AG08395 (cell line): ENCODE data around the gene ACAD9.
"Not testable (repeated sequence)": the region's sequence is repeated elsewhere in the genome, so short reads cannot be mapped to it uniquely, and the experiment has no call there.

Source experiments
- DNase-seq: peaks from one replicate; pipeline ENCODE4 v3.0.0; 2012; ENCODE audit warnings: mixed read lengths, low spot score

Gene ACAD9

DNA sequence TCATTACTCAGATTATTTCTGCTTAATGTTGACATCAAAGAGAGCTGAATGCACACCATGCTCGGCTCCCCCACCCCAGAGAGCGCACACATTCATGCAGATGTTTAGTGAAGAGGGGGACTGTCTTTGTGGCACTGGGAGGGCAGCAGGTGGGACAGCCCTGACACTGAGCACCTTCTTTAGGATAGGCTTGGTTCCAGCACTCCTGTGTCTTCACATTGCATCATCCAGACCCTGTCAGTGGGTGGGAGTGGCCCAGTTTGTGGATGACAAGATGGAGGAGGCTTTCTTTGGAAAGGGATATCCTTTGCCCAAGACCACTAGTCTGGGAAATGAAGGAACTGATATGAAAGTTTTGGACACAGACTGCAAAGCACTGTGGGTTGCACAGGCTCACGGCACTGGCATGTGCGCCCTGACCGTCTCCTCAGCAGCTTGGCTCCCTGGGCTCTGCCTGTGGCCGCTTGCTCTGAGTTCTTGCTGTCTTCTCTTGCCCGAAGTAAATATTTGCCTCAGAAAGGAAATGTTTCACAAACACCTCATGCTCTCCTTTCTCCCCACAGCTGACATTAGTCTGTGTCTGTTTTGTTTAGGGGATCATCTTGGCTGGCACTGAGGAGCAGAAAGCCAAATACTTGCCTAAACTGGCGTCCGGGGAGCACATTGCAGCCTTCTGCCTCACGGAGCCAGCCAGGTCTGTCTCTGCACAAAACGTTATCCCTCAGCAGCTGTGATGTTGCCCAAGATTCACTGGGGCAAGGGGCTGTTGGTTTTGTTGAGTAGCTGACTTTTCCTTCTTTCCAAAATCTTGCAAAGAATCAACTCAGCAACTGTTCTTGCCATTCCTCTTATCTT is 16.6 kb downstream of the ACAD9 start:
- no peak for DNase-seq

DNA sequence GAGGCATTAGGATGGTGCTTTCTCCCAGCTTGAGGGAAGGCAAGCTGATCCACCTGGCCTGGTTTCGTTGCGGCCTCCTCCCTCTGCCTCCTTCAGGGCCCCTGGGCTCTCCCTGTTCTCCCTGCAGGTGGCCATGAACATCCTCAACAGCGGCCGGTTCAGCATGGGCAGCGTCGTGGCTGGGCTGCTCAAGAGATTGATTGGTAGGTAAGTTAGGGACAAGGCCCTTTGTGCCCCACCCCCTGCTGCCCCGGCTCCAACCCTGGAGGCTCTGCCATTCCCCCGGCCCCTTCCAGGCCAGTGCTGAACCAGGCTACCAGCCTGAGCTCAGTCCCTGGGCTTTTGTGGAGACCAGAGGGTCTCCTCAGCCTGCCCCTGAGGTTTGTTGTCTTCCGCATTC is 23.0 kb downstream of the ACAD9 start:
- DNase-seq, result no peak

DNA sequence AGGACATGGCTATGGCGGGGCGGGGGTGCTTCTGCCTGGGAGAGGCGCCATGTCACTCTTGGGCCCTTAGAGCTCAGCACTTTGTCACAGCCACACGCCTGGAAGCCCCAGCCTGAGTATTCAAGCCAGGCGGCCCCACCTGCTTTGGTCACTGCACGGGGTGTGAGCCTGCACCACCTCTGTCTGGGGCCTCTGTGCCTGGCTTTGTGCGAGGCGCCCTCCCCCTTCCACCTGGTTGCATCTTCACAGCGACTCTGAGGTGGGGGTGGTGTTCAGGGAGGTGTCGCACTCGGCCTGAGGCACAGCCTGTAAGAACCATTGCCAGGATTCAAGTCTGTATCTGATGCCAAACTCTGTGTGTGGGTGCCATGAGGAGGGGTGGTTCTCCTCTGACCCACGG is 24.1 kb downstream of the ACAD9 start:
- no peak for DNase-seq

DNA sequence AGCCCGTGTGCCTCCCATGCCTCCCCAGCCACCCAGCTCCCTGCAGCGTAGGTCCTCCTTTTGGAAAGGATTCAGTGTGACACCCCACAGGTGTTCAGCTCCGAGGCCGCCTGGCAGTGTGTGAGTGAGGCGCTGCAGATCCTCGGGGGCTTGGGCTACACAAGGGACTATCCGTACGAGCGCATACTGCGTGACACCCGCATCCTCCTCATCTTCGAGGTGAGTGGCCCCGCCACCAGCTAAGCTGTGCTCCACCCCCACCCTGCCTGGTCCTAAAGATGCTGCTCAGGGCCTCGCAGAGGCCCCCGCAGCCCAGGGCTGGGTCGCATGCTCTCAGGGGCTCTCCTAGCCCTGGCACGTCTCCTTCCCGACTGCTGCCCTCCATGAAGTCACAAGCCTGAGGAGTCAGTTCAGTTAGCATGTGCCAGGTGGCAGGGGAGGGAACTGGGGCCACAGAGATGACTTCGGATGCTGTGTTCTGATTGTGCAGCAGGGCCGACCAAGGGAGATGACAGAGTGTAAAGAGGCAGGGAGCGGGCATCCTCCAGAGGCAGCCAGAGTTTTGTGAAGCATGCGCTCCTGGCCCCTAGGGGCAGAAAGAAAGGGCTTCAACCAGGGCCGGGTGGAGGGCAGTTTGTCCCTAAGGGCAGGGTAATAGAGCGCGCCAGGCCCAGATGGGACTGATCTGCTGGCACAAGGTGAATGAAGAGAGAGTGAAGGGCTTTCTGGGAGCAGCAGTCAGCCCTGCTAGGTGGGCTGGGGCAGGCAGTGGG is 26.8 kb downstream of the ACAD9 start:
- DNase-seq, result no peak

DNA sequence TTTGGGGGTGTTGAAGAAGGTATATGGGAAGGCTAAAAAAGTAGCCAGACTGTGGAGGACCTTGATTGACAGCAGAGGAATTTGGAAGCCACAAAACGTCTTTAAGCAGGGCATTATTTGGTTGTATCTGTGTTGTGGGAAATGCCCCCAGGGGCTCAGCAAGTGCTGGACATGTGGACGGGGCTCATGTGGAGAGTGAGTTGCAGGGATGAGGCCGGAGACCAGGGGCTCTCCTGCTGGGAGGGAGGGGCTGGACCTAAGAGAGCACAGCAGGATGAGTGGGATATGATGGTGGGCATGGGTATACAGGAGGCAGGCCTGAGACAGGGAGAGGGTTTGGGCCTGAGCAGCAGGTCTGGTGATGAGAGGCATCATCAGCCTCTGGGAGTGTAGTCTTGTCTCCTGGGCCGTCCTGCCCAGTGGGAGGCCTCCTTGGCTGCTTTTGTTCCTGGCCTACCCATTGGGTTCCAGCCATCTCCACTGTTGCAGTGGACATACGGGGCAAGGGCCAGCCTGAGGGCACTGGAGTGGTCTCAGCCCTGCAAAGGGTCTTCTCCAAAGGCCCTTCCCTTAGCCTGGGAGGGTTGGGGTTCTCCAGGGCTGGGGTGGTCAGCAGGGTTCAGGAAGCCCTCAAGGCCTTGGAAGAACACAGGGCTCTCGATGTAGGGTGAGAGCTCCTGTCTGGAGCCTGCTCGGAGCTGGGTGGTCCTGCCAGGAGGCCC is 27.5 kb downstream of the ACAD9 start:
- DNase-seq, result no peak

DNA sequence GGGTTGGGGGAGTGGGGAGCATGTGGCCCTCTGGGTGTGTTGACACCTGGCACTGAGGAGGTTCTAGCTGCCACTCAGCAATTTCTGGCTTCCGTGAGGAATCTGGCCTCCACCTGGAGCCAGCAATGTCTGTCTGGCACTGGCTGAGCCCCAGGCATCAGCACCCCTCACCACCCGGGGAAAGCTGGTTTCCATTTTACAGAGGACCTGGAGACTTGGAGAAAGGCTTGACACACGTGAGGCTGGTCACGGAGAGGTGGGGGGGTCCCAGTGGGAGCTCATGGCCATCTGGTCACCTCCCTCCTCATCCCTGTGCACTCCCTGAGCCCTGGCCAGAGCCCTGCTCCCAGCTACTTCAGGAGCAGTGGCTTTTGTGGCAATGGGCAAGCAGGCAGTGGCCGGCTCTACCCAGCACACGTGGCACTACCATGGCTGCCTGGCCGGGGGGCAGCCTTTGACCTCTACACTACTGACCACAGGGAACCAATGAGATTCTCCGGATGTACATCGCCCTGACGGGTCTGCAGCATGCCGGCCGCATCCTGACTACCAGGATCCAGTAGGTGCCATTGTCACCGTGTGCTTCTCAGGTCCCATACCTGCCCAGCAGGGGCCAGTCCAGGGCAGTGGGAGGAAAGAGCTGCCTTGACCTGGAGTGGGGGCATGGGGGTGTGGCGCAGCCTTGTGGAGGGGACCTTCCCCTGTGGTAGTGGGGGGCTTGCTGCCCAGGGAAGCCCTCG is 28.5 kb downstream of the ACAD9 start:
- no peak for DNase-seq

DNA sequence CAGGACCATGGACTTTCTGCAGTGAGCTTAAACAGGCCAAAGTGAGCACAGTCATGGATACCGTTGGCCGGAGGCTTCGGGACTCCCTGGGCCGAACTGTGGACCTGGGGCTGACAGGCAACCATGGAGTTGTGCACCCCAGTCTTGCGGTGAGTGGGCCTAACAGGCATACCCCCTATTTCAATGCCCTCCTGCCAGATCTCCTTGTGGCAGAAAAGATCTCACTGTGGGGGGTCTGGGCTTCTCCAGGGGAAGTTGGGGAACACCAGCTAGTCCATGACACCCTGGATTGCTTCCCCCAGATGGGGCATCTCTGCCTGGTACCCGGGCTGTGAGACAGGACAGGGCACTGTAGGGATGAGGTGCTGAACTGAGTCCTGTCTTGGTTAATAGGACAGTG is 29.5 kb downstream of the ACAD9 start:
- DNase-seq, result no peak

DNA sequence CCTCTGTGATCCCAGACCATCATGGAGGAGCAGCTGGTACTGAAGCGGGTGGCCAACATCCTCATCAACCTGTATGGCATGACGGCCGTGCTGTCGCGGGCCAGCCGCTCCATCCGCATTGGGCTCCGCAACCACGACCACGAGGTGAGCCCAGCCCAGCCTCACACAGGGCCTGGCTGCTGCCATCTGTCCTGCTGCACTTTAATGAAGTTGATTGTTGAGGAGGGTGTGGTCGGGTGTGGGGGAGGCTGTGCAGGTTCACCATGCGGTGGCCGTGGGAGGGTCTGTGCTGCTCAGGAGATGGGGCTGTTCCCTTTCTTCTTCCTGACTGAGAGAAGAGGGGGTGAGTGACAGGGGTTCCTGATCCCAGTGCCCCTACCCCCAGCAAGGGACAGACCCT is 30.6 kb downstream of the ACAD9 start:
- no peak for DNase-seq

DNA sequence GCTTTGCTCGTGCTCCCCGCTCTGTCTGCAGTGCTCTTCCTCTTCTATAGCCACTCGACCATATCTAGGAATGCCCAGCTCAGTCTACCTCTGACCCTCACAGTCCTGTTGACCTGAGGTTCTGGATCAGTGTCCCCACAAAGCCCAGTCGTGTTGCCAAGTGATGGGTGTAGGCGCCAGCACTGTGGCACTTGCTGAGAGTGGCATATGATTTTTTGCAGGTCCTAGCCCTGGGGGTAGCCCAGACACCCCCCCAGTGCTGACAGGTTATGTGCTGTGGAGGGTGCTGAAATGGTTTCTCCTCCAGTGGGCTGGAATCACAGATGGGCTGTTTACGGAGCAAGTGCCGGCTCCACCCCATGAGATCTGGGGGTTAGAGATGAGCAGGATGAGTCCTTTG is 32.5 kb downstream of the ACAD9 start:
- no peak for DNase-seq

DNA sequence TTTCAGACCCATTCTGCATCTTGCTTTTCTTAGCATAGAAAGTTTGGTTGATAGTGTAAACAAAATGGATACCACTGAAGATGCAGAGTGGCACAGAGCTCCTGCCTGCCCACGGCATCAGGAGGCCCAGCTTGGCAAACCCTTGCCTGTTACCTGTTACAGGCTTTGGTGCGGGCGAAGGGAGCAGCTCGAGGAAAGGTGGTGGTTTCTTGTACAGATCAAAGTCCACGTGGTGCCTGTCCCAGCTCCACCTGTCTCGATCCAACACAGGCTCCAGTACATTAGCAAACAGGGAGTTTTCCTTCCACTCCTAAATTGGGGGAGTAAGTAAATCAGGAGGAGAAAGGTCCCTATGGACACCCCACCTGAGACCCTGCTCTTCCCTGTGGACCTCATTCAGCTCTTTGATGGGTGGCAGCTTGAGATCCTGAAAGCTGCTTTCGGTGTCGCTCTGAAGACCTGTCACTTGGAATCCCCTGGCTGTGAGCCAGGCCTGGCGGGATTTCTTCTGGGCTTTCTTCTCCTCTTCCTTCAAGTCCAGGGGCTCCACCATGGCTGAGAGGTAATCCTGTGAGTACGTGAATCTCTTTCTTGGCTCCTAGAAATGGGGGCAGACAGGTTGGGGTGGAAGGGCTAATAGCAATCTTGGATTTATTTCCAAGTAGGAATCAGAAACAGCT is 35.7 kb downstream of the ACAD9 start:
- no peak for DNase-seq

DNA sequence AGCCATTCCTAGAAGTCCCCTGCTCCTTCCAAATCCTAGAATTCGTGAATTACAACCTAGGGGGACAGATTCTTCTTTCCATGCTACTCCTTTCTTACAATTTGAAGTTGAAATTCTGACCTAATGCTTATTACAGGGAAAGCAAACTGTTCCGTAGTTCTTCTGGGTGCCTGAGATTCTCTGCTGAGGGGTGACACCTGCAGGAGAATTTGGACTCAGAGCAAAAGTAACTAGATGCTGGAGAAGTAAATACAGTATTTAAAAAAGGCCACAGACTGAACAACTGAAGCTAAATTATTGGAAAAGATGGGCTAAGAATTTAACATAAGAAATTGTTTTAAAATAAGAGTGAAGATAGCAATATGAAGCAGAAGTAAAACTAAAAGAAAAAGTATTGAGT is 37.9 kb downstream of the ACAD9 start:
- DNase-seq, result no peak

DNA sequence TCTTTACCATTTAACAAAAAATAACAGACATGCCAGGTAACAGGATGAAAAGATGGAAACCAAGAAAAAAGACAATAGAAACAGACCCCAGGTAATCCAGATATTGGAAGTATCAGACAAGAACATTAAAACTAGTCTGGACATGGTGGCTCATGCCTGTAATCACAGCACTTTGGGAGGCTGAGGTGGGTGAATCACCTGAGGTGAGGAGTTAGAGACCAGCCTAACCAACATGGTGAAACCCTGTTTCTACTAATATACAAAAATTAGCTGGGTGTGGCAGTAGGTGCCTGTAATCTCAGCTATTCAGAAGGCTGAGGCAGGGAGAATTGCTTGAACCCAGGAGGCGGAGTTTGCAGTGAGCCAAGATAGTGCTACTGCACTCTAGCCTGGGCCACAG is 40.6 kb downstream of the ACAD9 start:
- no peak for DNase-seq

DNA sequence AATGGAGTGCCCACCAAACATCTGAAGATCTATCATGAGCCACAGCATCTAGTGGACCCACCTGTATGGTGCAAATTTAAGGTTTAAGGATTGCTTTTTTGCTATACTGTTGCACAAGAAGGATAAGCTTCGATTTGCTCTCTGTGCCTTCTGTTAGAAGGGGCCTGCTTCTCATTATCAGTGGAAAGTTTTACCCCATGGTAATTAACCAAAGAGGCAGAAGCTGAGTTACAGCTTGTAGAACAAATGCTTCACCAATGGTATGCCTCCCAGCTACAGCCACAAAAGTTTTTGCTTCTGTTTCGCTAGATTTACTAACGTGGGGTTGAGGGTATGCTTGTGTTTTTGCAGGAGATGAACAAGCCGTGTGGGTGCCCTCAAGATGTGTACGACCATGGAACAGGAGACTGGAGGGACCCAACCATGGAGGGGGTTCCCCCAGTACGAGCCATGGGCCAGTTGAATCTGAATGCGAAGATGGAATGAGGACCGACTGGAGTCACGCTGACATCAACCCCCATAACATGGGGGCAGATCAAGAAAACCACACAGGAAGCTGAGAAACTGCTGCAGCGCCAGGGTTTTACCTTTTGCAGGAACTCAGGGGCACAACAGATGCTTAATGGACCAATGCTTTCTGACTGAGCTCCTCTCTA is 43.5 kb downstream of the ACAD9 start:
- DNase-seq, result no peak

DNA sequence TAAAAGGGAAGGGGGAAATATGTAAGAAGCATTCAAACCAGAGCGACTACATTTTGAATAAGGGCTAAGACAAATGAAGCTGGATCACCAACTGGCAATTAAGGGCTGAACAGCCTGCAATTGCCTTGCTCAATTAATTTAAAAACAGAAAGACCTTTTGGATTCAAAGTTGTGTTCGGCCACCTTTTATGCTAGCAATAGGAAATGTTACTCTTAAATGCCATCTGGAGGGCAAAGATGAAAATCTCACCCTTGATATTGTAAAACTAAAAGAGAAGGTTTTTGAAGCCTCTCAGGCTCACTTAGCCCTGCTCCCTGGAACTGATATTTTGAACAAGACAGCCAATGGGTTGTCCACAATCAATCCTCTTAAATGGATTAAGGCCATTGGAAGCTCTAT is 44.2 kb downstream of the ACAD9 start:
- no peak for DNase-seq

DNA sequence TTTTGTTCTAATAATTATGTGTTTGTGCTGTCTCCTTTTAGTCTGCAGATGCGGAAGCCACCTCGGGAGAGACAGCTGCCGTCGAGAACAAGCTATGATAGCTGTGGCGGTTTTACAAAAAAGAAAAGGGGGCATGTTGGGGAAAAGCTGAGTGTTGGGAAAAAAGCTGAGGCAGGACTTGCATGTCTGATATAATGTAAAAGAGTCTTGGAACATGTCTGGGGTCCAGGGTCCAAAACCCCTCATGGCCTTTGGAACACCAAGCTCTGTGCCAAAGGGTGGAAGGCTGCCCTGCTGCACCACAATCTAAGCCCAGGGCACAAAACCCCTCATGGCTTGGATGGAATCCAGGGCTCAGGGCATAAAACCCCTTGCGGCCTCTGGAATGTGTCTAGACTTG is 44.6 kb downstream of the ACAD9 start:
- DNase-seq, result not testable (repeated sequence)

DNA sequence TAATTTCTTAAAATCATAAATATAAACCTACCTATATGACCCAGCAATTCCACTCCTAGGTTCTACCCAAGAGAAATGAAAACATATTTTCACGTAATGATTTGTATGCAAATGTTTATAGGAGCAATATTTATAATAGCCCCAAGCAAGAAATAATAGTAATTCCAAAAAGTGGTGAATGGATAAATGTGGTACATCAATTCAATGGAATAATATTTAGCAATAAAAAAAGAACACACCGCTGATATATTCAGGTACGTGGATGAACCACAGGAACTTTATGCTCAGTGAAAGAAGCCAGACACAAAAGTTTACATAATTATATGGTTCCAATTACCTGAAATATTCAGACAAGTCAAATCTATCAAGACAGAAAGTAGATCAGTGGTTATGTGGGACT is 49.9 kb downstream of the ACAD9 start:
- DNase-seq, result no peak

DNA sequence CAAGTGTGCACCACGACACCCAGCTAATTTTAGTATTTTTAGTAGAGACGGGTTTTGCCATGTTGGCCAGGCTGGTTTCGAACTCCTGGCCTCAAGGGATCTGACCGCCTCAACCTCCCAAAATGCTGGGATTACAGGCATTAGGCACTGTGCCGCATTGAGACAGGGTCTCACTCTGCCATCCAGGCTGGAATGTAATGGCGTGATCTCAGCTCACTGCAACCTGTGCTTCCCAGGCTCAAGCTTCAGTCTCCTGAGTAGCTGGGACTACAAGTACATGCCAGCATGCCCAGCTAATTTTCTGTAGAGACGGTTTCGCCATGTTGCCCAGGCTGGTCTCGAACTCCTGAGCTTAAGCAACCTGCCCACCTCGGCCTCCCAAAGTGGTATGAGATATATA is 51.6 kb downstream of the ACAD9 start:
- no peak for DNase-seq

DNA sequence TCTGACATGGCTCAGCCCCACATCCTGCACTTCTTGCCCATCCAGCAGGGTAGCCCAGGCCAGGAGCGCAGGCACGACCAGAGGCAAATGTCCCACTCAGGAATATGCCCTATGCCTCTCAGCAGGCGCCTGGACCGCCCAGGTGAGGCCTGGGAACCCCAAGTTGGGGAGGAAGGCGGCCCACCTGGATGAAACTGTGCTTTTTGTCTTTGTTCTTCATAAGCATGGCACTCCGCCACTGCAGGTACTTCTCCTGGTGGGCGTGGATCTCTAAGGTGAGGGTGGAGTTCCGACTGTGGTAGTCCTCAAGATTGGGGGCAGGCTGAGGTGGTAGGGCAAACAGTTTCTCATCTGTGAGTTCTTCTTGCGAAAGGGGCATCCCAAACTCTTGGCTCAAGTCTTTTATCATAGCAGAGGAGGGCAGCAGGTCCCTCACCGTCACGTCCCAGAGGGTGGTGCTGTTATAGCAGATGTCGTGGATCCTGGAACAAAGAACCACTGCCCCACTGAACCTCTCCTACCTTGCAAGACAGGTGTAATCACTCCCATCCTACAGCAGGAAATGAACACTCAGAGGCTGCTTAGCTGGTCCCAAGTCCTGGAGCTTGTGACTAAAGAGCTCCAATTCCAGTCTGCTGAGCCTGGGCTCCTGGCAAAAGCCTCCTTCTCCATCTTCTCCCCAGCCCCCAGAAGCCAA is 53.2 kb downstream of the ACAD9 start:
- DNase-seq, result no peak

DNA sequence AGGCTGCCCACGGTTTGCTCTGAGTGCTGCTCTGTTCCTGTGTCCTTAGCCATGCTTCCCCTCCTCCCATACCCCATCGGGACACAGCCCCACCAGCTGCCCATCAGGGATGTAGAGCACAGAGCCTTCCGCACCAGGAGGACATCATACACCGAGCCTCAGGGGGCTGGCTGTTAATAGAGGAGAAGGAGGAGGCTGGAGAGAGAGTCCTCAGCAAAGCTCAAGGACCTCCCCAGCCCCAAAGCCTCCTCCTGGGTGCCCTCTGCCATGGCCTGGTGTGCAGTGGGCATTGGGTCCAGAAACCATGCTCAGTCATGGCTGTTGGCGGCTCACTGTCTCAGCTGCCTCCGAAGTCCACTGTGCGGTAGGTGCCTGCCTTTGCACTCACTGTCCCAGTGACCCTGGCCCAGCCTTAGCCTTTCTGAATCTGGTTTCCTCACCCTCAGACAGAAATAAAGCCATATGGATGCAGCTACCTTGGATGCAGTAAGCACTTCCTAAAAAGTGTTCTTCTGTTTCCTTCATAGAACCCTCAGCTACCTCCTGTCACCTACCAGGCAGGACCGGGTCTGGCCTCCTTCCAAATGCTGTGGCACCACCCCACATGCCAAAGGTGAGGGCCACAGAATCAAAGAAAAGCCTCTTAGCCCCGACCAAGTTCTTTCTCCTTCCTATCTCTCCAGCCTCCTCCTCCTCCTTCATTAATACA is 53.9 kb downstream of the ACAD9 start:
- no peak for DNase-seq

DNA sequence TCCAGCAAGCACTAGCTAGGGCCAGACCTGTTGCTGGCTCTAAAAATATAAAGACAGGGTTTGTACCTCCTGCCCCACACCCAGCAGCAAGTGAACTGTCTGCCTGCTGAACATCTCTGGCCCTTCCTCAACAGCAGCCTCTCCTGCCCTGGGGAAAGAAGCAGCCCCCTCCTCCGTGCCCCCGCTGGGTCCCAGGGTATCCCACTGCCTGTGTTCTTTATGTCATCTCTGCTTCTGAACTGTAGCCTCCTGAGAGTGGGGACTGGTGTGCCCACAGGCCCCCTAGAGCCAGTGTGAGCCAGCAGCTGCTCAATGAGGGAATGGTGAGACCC is 54.5 kb downstream of the ACAD9 start:
- no peak for DNase-seq
